Activated CD8-positive, alpha-beta T cell treated with anti-CD3 and anti-CD28 coated beads for 36 hours (primary cell): ENCODE measurements around the gene PCDHB12. TPM values are rescaled to one million over a fixed set of nuclear protein-coding genes. Genes with fewer than 3 reads are reported as not detected.
"Not testable (repeated sequence)": the region's sequence is repeated elsewhere in the genome, so short reads cannot be mapped to it uniquely, and the experiment has no call there.

Experiments used
- ATAC-seq: fragments of 200-7000 bp; cut with Tn5 transposase; one replicate; pipeline ENCODE4 v1.10.0; 2021; ENCODE audit warnings: mild to moderate bottlenecking, moderate library complexity
- CTCF ChIA-PET: fragments of 350-600 bp; sonication (Branson Sonifier 250); formaldehyde crosslinking; loops from one replicate; lab custom pipeline; 2021; ENCODE audit warnings: antibody characterized with exemption; lab: Charles Lee
- POLR2A ChIA-PET: fragments of 350-600 bp; sonication (Branson Sonifier 250); formaldehyde crosslinking; loops from one replicate; lab custom pipeline; 2021; ENCODE audit warnings: antibody characterized with exemption; lab: Charles Lee
- DNase-seq: peaks from one replicate; pipeline ENCODE4 v3.0.0-alpha.2; 2020
- H3K27ac Mint-ChIP-seq: one replicate; pipeline ENCODE4 v1.8.0; 2021; ENCODE audit warnings: mild to moderate bottlenecking, mixed read lengths
- H3K27me3 Mint-ChIP-seq: one replicate; pipeline ENCODE4 v1.8.0; 2021; ENCODE audit warnings: mixed read lengths
- H3K36me3 Mint-ChIP-seq: one replicate; pipeline ENCODE4 v1.8.0; 2021; ENCODE audit warnings: low read depth, mixed read lengths
- H3K4me1 Mint-ChIP-seq: one replicate; pipeline ENCODE4 v1.8.0; 2021; ENCODE audit warnings: low read depth, mixed read lengths
- H3K4me3 Mint-ChIP-seq: one replicate; pipeline ENCODE4 v1.8.0; 2021; ENCODE audit warnings: mild to moderate bottlenecking, moderate library complexity, mixed read lengths
- H3K9me3 Mint-ChIP-seq: one replicate; pipeline ENCODE4 v1.8.0; 2021; ENCODE audit warnings: mixed read lengths
- CTCF ChIP-seq: fragments of 200-600 bp; IDR thresholded peaks from one replicate; pipeline ENCODE4 v1.8.0; 2022; ENCODE audit warnings: antibody characterized with exemption, mild to moderate bottlenecking
- intact Hi-C: fragments of 100-400 bp; cut with micrococcal nuclease; formaldehyde crosslinking; loops from one replicate; pipeline ENCODE4 v1.10.0; 2022
- total RNA-seq, 2 experiments: library from RNA; stranded (reverse); gene quantifications; one replicate each; pipeline ENCODE4 v1.2.3, GENCODE V29; 2021

The PCDHB12 gene
- total RNA-seq, 2 experiments from 2014 or later: not detected

- DNase-seq: no peak
- ChIA-PET POLR2A (no interaction called here), CTCF (interaction anchor here (0.8 to 1.5 kb wide), 5 partner anchors 11 to 323 kb away, joined by 3 to 6 read pairs (median 4); partner anchors contain the start of gene PCDHB15)
- intact Hi-C loops: no loop called here
- Mint-ChIP-seq H3K9me3 (peaks cover 26% of the 10 kb centered on the region), H3K4me3 (no peak overlapping the region), H3K4me1 (no peaks in the 10 kb centered on the region), H3K27ac (no peak overlapping the region), H3K36me3 (peaks cover 14% of the 10 kb centered on the region), H3K27me3 (peaks cover 37% of the 10 kb centered on the region)
- no peak for ATAC-seq
- TF ChIP-seq CTCF: peak; percentile 10
Measured at GRCh38 chr5:141234109-141234667, 25.7 kb downstream of the PCDHB12 start.

GRCh38 chr5:141235922-141236321 lies 27.4 kb downstream of the PCDHB12 start:
- H3K27ac Mint-ChIP-seq, H3K4me1 Mint-ChIP-seq, H3K4me3 Mint-ChIP-seq, ATAC-seq, CTCF ChIA-PET, POLR2A ChIA-PET, intact Hi-C loops, DNase-seq: not testable (repeated sequence)
- Mint-ChIP-seq H3K36me3 (peaks cover 17% of the 10 kb centered on the region), H3K9me3 (peaks cover 34% of the 10 kb centered on the region), H3K27me3 (peaks cover 48% of the 10 kb centered on the region)

GRCh38 chr5:141236516-141237313 lies 28.2 kb downstream of the PCDHB12 start:
- Mint-ChIP-seq H3K4me3 (no peak overlapping the region), H3K27ac (no peak overlapping the region), H3K36me3 (peaks cover 19% of the 10 kb centered on the region), H3K27me3 (peaks cover 52% of the 10 kb centered on the region), H3K9me3 (peaks cover 35% of the 10 kb centered on the region), H3K4me1 (no peaks in the 10 kb centered on the region)
- no peak for TF ChIP-seq CTCF
- ChIA-PET CTCF (no interaction called here), POLR2A (no interaction called here)
- intact Hi-C loops: no loop called here
- ATAC-seq (no peak), DNase-seq (no peak)

- ChIA-PET POLR2A (no interaction called here), CTCF (no interaction called here)
- no peak for TF ChIP-seq CTCF
- no peak for DNase-seq
- intact Hi-C loops: no loop called here
- no peak overlapping the region for H3K27ac Mint-ChIP-seq
- peaks cover 34% of the 10 kb centered on the region for H3K36me3 Mint-ChIP-seq
- peaks cover 41% of the 10 kb centered on the region for H3K27me3 Mint-ChIP-seq
- no peak overlapping the region for H3K4me3 Mint-ChIP-seq
- H3K4me1 Mint-ChIP-seq: no peaks in the 10 kb centered on the region
- ATAC-seq: no peak
- peaks cover 45% of the 10 kb centered on the region for H3K9me3 Mint-ChIP-seq
Measured at GRCh38 chr5:141241496-141241895, 33.0 kb downstream of the PCDHB12 start.

GRCh38 chr5:141245250-141245717 lies 36.8 kb downstream of the PCDHB12 start, which contains the start of gene PCDHB15:
PCDHB15 (plus strand) TSS chr5:141245395; CDS start chr5:141245579, 184 bp downstream.
- intact Hi-C loops: no loop called here
- POLR2A ChIA-PET: interaction anchor here (0.9 kb wide), 1 partner anchor 10 kb away, joined by 3 read pairs; no protein-coding TSS in a partner anchor
- Mint-ChIP-seq H3K36me3 (peaks cover 39% of the 10 kb centered on the region), H3K4me3 (no peak within 1 kb of the TSS), H3K4me1 (no peaks in the 10 kb centered on the region), H3K27ac (no peak within 1 kb of the TSS), H3K9me3 (peaks cover 58% of the 10 kb centered on the region), H3K27me3 (peaks cover 28% of the 10 kb centered on the region)
- peak; percentile 20 for TF ChIP-seq CTCF
- DNase-seq (peak; percentile 51), ATAC-seq (no peak)
- CTCF ChIA-PET: interaction anchor here (0.7 to 1.7 kb wide), 9 partner anchors 9 to 319 kb away, joined by 3 to 9 read pairs (median 4); partner anchors contain the start of genes PCDHB12 and PCDHB14

GRCh38 chr5:141246971-141247370 lies 38.5 kb downstream of the PCDHB12 start:
- H3K4me1 Mint-ChIP-seq, intact Hi-C loops, H3K27ac Mint-ChIP-seq, POLR2A ChIA-PET, ATAC-seq, DNase-seq, H3K4me3 Mint-ChIP-seq: not testable (repeated sequence)
- peaks cover 34% of the 10 kb centered on the region for H3K36me3 Mint-ChIP-seq
- peaks cover 16% of the 10 kb centered on the region for H3K27me3 Mint-ChIP-seq
- CTCF ChIA-PET: interaction anchor here (1.6 kb wide), 1 partner anchor 10 kb away, joined by 4 read pairs; no protein-coding TSS in a partner anchor
- H3K9me3 Mint-ChIP-seq: peaks cover 59% of the 10 kb centered on the region

GRCh38 chr5:141247434-141247833 lies 38.9 kb downstream of the PCDHB12 start:
- H3K27ac Mint-ChIP-seq, POLR2A ChIA-PET, CTCF ChIA-PET, H3K4me1 Mint-ChIP-seq, ATAC-seq, H3K4me3 Mint-ChIP-seq, DNase-seq, intact Hi-C loops: not testable (repeated sequence)
- Mint-ChIP-seq H3K36me3 (peaks cover 32% of the 10 kb centered on the region), H3K9me3 (peaks cover 57% of the 10 kb centered on the region), H3K27me3 (peaks cover 14% of the 10 kb centered on the region)
